Measurements from ENCODE around the gene BTBD9.

- TF ChIP-seq CTCF (IDR thresholded peaks at IDR 0.05; ENCODE audit: poor library complexity) (no peak), EZH2phosphoT487 (IDR thresholded peaks at IDR 0.05; ENCODE audit: low read depth, severe bottlenecking, unreplicated experiment) (no peak), EZH2 (IDR thresholded peaks at IDR 0.05; ENCODE audit: borderline replicate concordance) (no peak)
Measured at GRCh38 chr6:38306931-38307330, 332.8 kb downstream of the BTBD9 start.

All from hepatocyte (in vitro differentiated cells).